UCSD-AML1 (cell line): Measurements from ENCODE around the gene SAP130.

Experiments used
- DNase-seq: peaks from one replicate; lab custom pipeline; 2025; ENCODE audit not compliant: unreplicated experiment; lab: John Stamatoyannopoulos, UW

Gene SAP130

GRCh38 chr2:127897531-127898211, 130.2 kb downstream of the SAP130 start:
- DNase-seq: no peak

- no peak for DNase-seq
Measured at GRCh38 chr2:127893494-127893893, 134.4 kb downstream of the SAP130 start.

DNA sequence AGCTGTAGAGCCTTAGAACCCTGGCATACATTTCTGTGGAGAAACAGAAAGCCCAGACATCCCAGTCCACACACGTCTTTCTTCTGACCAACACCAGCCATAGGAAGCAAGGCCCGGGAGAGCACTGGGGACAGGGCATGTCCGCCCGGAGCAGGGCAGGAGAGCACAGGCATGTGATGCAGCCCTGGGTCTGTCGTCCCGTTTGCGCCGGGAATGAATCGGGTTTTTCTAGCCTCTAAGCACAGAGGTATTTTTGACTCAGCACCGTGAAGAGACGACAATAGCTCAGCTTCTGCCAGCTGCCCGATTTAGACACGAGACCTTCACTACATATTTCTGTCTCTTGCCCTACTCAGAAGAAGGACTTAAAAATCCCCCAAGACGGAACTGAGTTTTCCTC, 134.8 kb downstream of the SAP130 start:
- DNase-seq: no peak

- no peak for DNase-seq
Measured at GRCh38 chr2:127891811-127892210, 136.0 kb downstream of the SAP130 start.
